ENCODE data around the gene FCN3. TPM values are rescaled to one million over a fixed set of nuclear protein-coding genes. Genes with fewer than 3 reads are reported as not detected.

Gene FCN3
- total RNA-seq, 1 experiment from 2014 or later = 0.22 TPM

- H2BK20ac ChIP-seq (ENCODE audit: low read depth, low read length, poor library complexity, severe bottlenecking) = no peak overlapping the region
- DNase-seq = no peak
- H4K20me1 ChIP-seq (ENCODE audit: control insufficient read depth, insufficient read depth, insufficient read length) = no peaks in the 10 kb centered on the region
- no peak overlapping the region for H4K5ac ChIP-seq (ENCODE audit: insufficient read length, low read depth, low read length)
- H3K79me2 ChIP-seq (ENCODE audit: insufficient read depth, low read length) = peaks cover 10% of the 10 kb centered on the region; the same call in 1 of the 2 replicates
- H3K14ac ChIP-seq (ENCODE audit: insufficient read depth, low read length) = no peak overlapping the region
- Mint-ChIP-seq H3K4me1 (peaks cover 10% of the 10 kb centered on the region in 2 experiments; a peak in 3 of 4 replicates), H3K36me3 (ENCODE audit: insufficient read depth in 1 of 3, low read depth in 3 of 3) (peaks cover 10 to 27% (median 20%) of the 10 kb centered on the region in 3 experiments; a peak in 6 of 7 replicates), H3K4me3 (no peak overlapping the region), H3K27me3 (ENCODE audit: low read depth) (no peaks in the 10 kb centered on the region), H3K27ac (no peak overlapping the region; a peak in 1 of 7 replicates), H3K9me3 (no peaks in the 10 kb centered on the region)
- H2BK5ac ChIP-seq (ENCODE audit: insufficient read length, low read length) = no peak overlapping the region
- no peak overlapping the region for H2AFZ ChIP-seq (ENCODE audit: low read length)
- H3K79me1 ChIP-seq (ENCODE audit: insufficient read depth, low read depth, low read length, poor library complexity, severe bottlenecking) = peaks cover 3% of the 10 kb centered on the region
- H4K8ac ChIP-seq (replicated peaks; ENCODE audit: insufficient read length, low read depth, low read length) = no peak overlapping the region
- no peak overlapping the region for H3T11ph ChIP-seq (ENCODE audit: low read length)
- no peak overlapping the region for H3K56ac ChIP-seq (ENCODE audit: insufficient read length, low read depth, low read length)
- no peak overlapping the region for H3K23ac ChIP-seq (ENCODE audit: insufficient read length, low read depth, low read length)
- H2BK12ac ChIP-seq (ENCODE audit: insufficient read length, low read depth, low read length) = no peak overlapping the region
- no peaks in the 10 kb centered on the region for H3K4me1 ChIP-seq (ENCODE audit: insufficient read depth, low read length)
- no peak overlapping the region for H3K4ac ChIP-seq (ENCODE audit: low read depth, low read length)
- H4K91ac ChIP-seq (ENCODE audit: insufficient read length, low read depth, low read length) = no peak overlapping the region
- H3K27ac ChIP-seq (ENCODE audit: insufficient read length, low read depth, low read length) = no peak overlapping the region
- no peaks in the 10 kb centered on the region for H3K9me3 ChIP-seq (ENCODE audit: control insufficient read depth, low read depth, low read length)
- no peak overlapping the region for H3K4me2 ChIP-seq (ENCODE audit: insufficient read depth, insufficient read length, low read length)
- no peak overlapping the region for H2AK5ac ChIP-seq (ENCODE audit: insufficient read length, low read length)
- no peak overlapping the region for H2BK120ac ChIP-seq (ENCODE audit: low read depth, low read length, poor library complexity, severe bottlenecking)
- no peak overlapping the region for H3K18ac ChIP-seq (ENCODE audit: insufficient read length, low read depth, low read length)
- H3K27me3 ChIP-seq (ENCODE audit: insufficient read depth, low read length) = no peaks in the 10 kb centered on the region
- WGBS (ENCODE audit: extremely low coverage, insufficient read length, low lambda C conversion rate) = no CpG with 5 or more reads among the region's 15 CpGs
- no peak overlapping the region for H2BK15ac ChIP-seq (ENCODE audit: low read depth, low read length)
- TF ChIP-seq CTCF (conservative IDR thresholded peaks at IDR 0.05) = no peak
- H3K23me2 ChIP-seq (ENCODE audit: insufficient read length, low read depth, low read length, poor library complexity, severe bottlenecking) = peaks cover 10% of the 10 kb centered on the region
- no peak overlapping the region for H3K9ac ChIP-seq (ENCODE audit: extremely low read depth, insufficient read length, low read length)
These were observed 49.3 kb downstream of the FCN3 start for GRCh38 chr1:27325286-27325685.

All from H9 (cell line).